ENCODE measurements around the gene P3H3.
"Not testable (repeated sequence)": the region's sequence is repeated elsewhere in the genome, so short reads cannot be mapped to it uniquely, and the experiment has no call there.

Gene P3H3

DNA sequence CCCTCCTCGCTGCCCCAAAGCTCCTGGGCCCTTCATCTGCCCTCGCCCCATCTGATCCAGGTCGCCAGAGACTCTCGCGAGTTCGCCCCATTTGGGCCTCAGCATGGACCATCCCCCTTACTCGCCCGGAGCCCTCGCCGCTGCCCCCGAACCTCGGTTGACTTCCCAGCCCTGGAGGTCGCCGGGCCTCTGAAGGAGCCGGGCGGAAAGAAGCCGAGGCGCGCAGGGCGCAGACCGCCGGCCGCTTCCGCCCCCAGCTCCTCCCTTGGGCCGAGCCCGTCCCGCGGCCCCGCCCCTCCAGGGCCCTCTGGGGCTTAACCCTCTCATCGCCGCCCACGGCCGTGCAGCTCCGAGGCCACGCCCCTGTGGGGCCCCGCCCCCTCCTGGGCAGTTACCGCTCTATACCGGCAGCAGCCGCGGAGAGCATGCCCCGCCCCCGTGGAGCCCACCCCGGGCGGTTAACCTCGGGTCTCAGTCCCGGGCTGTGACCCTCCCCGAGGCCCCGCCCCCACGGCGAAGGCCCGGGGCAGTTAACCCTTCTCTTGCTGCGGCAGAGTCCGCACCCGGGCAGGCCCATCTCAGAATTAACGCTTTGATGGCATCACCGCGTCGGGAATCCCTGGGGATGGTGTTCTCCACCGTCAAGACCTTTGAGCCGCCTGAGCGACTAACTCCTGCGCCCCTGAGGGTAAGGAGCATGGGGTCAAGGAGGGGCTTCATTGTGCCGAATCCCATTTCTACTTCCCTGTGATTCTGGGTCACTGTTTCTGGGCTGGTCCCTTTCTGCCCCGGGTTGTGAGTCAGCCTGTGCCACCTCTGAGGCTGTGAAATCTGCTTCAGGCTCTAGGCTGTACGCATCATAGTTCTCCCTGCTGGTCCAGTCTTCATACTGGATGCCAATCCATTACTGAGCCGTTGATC lies 45.1 kb downstream of the P3H3 start, which contains the start of gene SPSB2:
Gene SPSB2, minus strand, starts transcription at position 210 of the 921 bp plus-strand sequence. CDS start 402 bp downstream, outside the sequence.
- peaks cover 5% of the 10 kb centered on the region; the same call in 1 of the 2 replicates for H3F3A ChIP-seq (ENCODE audit: low read depth)
- H3K4me3 ChIP-seq (ENCODE audit: low read length, poor library complexity, severe bottlenecking) = peak within 1 kb of the TSS; percentile 94
- peaks cover 51% of the 10 kb centered on the region for H3K79me2 ChIP-seq (ENCODE audit: insufficient read depth, low read length)
- peak within 1 kb of the TSS; percentile 92 for H2AFZ ChIP-seq (ENCODE audit: low read length)
- peak within 1 kb of the TSS; percentile 92 for H3K9ac ChIP-seq (ENCODE audit: low read depth, low read length, poor library complexity, severe bottlenecking)
- H3K9me3 ChIP-seq (ENCODE audit: insufficient read depth, low read depth, low read length) = no peaks in the 10 kb centered on the region
- peak within 1 kb of the TSS; percentile 98 for H3K4me2 ChIP-seq (ENCODE audit: low read depth, low read length, poor library complexity, severe bottlenecking)
- H3K36me3 ChIP-seq (ENCODE audit: insufficient read depth, low read length) = peaks cover 25% of the 10 kb centered on the region; the same call in 1 of the 2 replicates
- peaks cover 36% of the 10 kb centered on the region for H3K4me1 ChIP-seq (ENCODE audit: insufficient read depth, low read length, poor library complexity, severe bottlenecking)
- peaks cover 46% of the 10 kb centered on the region for H4K20me1 ChIP-seq (ENCODE audit: insufficient read depth, low read length, poor library complexity, severe bottlenecking)
- H3K27me3 ChIP-seq (ENCODE audit: insufficient read depth, low read length, poor library complexity, severe bottlenecking) = no peaks in the 10 kb centered on the region
- TF ChIP-seq, protein P1, sequence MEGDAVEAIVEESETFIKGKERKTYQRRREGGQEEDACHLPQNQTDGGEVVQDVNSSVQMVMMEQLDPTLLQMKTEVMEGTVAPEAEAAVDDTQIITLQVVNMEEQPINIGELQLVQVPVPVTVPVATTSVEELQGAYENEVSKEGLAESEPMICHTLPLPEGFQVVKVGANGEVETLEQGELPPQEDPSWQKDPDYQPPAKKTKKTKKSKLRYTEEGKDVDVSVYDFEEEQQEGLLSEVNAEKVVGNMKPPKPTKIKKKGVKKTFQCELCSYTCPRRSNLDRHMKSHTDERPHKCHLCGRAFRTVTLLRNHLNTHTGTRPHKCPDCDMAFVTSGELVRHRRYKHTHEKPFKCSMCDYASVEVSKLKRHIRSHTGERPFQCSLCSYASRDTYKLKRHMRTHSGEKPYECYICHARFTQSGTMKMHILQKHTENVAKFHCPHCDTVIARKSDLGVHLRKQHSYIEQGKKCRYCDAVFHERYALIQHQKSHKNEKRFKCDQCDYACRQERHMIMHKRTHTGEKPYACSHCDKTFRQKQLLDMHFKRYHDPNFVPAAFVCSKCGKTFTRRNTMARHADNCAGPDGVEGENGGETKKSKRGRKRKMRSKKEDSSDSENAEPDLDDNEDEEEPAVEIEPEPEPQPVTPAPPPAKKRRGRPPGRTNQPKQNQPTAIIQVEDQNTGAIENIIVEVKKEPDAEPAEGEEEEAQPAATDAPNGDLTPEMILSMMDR (conservative IDR thresholded peaks at IDR 0.05; ENCODE audit: low read length) = no peak
- no peak for TF ChIP-seq EZH2phosphoT487 (IDR thresholded peaks at IDR 0.05; ENCODE audit: borderline replicate concordance)
- no peaks in the 10 kb centered on the region for H3K9me2 ChIP-seq (replicated peaks; ENCODE audit: low read depth, low read length)

GRCh38 chr12:6874015-6874368 lies 45.8 kb downstream of the P3H3 start:
- Histone ChIP-seq H3K79me2 (ENCODE audit: insufficient read depth, low read length) (peaks cover 45% of the 10 kb centered on the region), H2AFZ (ENCODE audit: low read length) (peak overlapping the region; percentile 92; the same call in 1 of the 2 replicates), H3K4me3 (ENCODE audit: low read length, poor library complexity, severe bottlenecking) (peak overlapping the region; percentile 94), H4K20me1 (ENCODE audit: insufficient read depth, low read length, poor library complexity, severe bottlenecking) (peaks cover 40% of the 10 kb centered on the region), H3K36me3 (ENCODE audit: insufficient read depth, low read length) (peaks cover 25% of the 10 kb centered on the region; the same call in 1 of the 2 replicates), H3K4me1 (ENCODE audit: insufficient read depth, low read length, poor library complexity, severe bottlenecking) (peaks cover 36% of the 10 kb centered on the region), H3K4me2 (ENCODE audit: low read depth, low read length, poor library complexity, severe bottlenecking) (peak overlapping the region; percentile 98), H3K9ac (ENCODE audit: low read depth, low read length, poor library complexity, severe bottlenecking) (peak overlapping the region; percentile 85)
- not testable (repeated sequence) for H3K27me3 ChIP-seq (ENCODE audit: insufficient read depth, low read length, poor library complexity, severe bottlenecking); H3F3A ChIP-seq (ENCODE audit: low read depth); H3K9me3 ChIP-seq (ENCODE audit: insufficient read depth, low read depth, low read length); H3K9me2 ChIP-seq (replicated peaks; ENCODE audit: low read depth, low read length)

DNA sequence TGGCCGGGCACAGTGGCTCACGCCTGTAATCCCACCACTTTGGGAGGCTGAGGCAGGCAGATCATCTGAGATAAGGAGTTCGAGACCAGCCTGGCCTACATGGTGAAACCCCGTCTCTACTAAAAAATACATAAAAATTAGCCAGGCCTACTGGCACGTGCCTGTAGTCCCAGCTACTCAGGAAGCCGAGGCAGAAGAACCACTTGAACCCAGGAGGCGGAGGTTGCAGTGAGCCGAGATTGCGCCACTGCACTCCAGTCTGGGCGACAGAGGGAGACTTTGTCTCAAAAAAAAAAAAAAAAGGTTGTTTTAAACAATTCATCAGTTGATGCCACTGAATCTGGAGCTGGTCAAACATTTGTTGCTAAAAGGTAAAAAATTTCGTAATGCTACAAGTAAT lies 51.6 kb downstream of the P3H3 start:
- H3K27me3 ChIP-seq (ENCODE audit: insufficient read depth, low read length, poor library complexity, severe bottlenecking); H3F3A ChIP-seq (ENCODE audit: low read depth); H3K9me2 ChIP-seq (replicated peaks; ENCODE audit: low read depth, low read length); H3K36me3 ChIP-seq (ENCODE audit: insufficient read depth, low read length); H4K20me1 ChIP-seq (ENCODE audit: insufficient read depth, low read length, poor library complexity, severe bottlenecking); H3K79me2 ChIP-seq (ENCODE audit: insufficient read depth, low read length); H3K4me2 ChIP-seq (ENCODE audit: low read depth, low read length, poor library complexity, severe bottlenecking); H3K4me3 ChIP-seq (ENCODE audit: low read length, poor library complexity, severe bottlenecking); H3K9ac ChIP-seq (ENCODE audit: low read depth, low read length, poor library complexity, severe bottlenecking); H3K9me3 ChIP-seq (ENCODE audit: insufficient read depth, low read depth, low read length); H3K4me1 ChIP-seq (ENCODE audit: insufficient read depth, low read length, poor library complexity, severe bottlenecking); H2AFZ ChIP-seq (ENCODE audit: low read length): not testable (repeated sequence)

DNA sequence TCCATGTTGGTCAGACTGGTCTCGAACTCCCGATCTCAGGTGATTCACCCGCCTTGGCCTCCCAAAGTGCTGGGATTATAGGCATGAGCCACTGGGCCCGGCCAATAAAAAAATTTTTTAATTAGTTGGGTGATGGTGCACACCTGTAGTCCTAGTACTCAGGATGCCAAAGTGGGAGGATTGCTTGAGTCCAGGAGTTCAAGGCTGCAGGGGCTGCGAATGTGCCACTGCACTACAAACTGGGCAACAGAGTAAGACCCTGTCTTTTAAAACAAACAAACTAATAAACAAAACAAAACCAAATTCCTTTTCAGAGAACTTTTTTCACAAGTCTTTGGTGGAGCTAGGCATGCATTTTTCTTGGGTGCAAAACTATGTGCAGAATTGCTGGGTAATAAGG lies 55.0 kb downstream of the P3H3 start:
- H3K4me1 ChIP-seq (ENCODE audit: insufficient read depth, low read length, poor library complexity, severe bottlenecking) = no peaks in the 10 kb centered on the region
- no peaks in the 10 kb centered on the region for H3K27me3 ChIP-seq (ENCODE audit: insufficient read depth, low read length, poor library complexity, severe bottlenecking)
- no peaks in the 10 kb centered on the region for H3K9me2 ChIP-seq (replicated peaks; ENCODE audit: low read depth, low read length)
- H3K9me3 ChIP-seq (ENCODE audit: insufficient read depth, low read depth, low read length) = no peaks in the 10 kb centered on the region
- H4K20me1 ChIP-seq (ENCODE audit: insufficient read depth, low read length, poor library complexity, severe bottlenecking) = no peaks in the 10 kb centered on the region
- no peak overlapping the region for H3K4me2 ChIP-seq (ENCODE audit: low read depth, low read length, poor library complexity, severe bottlenecking)
- TF ChIP-seq, protein P1 (conservative IDR thresholded peaks at IDR 0.05; ENCODE audit: low read length) = no peak
- TF ChIP-seq EZH2phosphoT487 (IDR thresholded peaks at IDR 0.05; ENCODE audit: borderline replicate concordance) = no peak
- no peaks in the 10 kb centered on the region for H3K36me3 ChIP-seq (ENCODE audit: insufficient read depth, low read length)
- no peaks in the 10 kb centered on the region for H3F3A ChIP-seq (ENCODE audit: low read depth)
- H3K4me3 ChIP-seq (ENCODE audit: low read length, poor library complexity, severe bottlenecking) = no peak overlapping the region
- no peak overlapping the region for H3K9ac ChIP-seq (ENCODE audit: low read depth, low read length, poor library complexity, severe bottlenecking)
- H3K79me2 ChIP-seq (ENCODE audit: insufficient read depth, low read length) = no peaks in the 10 kb centered on the region
- H2AFZ ChIP-seq (ENCODE audit: low read length) = no peak overlapping the region
